Thyroid gland (tissue), 4 donors: ENCODE data around the gene GFI1. TPM values are rescaled to one million over a fixed set of nuclear protein-coding genes. Genes with fewer than 3 reads are reported as not detected.

Experiments used
- DNase-seq, 2 donors: peaks; one replicate each; pipeline ENCODE4 v3.0.0-alpha.2; 2019
- H3K27ac ChIP-seq, 3 donors: fragments of 200-600 bp; sonication (generic); 1 replicate in 2 of 3; 2 replicates in 1 of 3; pipeline ENCODE4 v1.5.1; 2016 to 2019; ENCODE audit warnings: mild to moderate bottlenecking in 1 of 3, moderate library complexity in 1 of 3
- H3K27me3 ChIP-seq: fragments of 200-600 bp; sonication (generic); one replicate; pipeline ENCODE4 v1.5.1; 2019
- H3K36me3 ChIP-seq, 2 donors: fragments of 200-600 bp; sonication (generic); one replicate each; pipeline ENCODE4 v1.5.1; 2016 to 2019
- H3K4me1 ChIP-seq, 2 donors: fragments of 200-600 bp; sonication (generic); one replicate each; pipeline ENCODE4 v1.5.1; 2017 to 2019
- H3K4me3 ChIP-seq, 3 donors: fragments of 200-600 bp; sonication (generic); replicated peaks in 1 of 3; 1 replicate in 2 of 3; 2 replicates in 1 of 3; pipeline ENCODE4 v1.5.1; 2016; ENCODE audit warnings: mild to moderate bottlenecking in 1 of 3
- H3K9me3 ChIP-seq: fragments of 200-600 bp; sonication (generic); one replicate; pipeline ENCODE4 v1.5.1; 2017
- POLR2A ChIP-seq, 2 donors: fragments of 450-650 bp; IDR thresholded peaks; one replicate each; pipeline ENCODE4 v1.6.1; 2017; ENCODE audit warnings: antibody characterized with exemption in 2 of 2, mild to moderate bottlenecking in 2 of 2, moderate library complexity in 1 of 2
- WGBS, 2 donors: methylation state at CpG; one replicate each; pipeline ENCODE4 v1.1.5; 2017; 5-methylcytosine and 5-hydroxymethylcytosine counted together
- intact Hi-C: fragments of 100-400 bp; cut with DNase I; formaldehyde crosslinking; loops from one replicate; pipeline ENCODE4 v1.15.1; 2023
- total RNA-seq, 4 donors: library from RNA; depleted of rRNA; stranded (reverse); fragments of >200 nt; gene quantifications; one replicate each; pipeline ENCODE4 v1.2.3, GENCODE V29; 2016
- TF ChIP-seq, protein P1 (sequence below), 6 experiments: fragments of 200-600 bp in 3 of 6; fragments of 450-650 bp in 3 of 6; sonication (generic) in 3 of 6; IDR thresholded peaks; one replicate each; pipeline ENCODE4 v1.5.1; 2016 to 2019; ENCODE audit warnings: antibody characterized with exemption in 6 of 6, mild to moderate bottlenecking in 2 of 6, inconsistent platforms in 1 of 6, moderate library complexity in 1 of 6

Gene GFI1
- total RNA-seq, 4 donors from 2014 or later: 0.27 to 1.8 (median 0.47) TPM

DNA sequence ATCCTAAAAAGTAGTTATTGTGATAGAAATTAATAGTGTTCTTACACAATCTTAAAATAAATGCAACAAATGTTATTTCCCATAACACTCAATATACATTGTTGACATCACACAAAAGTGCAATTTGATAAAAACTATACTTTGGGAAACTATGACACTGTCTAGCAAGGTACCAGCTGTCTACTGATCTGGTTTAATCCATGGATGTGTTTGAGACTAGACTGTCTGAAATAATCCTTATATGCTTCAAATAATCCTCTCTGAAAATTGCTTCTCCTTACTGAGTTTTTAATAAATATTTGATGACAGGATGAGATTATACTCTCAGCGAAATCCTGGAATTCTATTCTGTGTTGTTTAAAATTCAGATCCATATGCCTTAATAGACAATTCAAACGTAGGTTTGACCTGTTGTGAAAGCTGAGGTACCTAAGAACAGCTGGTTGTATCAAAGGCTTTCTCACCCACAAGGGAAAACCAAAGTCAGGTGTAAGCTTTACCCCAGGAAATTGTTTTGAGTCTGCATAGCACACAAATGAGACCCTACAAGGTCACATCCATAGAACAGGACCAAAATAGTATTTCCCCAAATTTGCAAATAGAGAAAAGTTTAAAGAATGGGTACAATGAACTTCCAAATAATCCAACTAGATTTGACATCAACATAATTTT lies 8.8 kb upstream of the GFI1 start:
- TF ChIP-seq, protein P1, sequence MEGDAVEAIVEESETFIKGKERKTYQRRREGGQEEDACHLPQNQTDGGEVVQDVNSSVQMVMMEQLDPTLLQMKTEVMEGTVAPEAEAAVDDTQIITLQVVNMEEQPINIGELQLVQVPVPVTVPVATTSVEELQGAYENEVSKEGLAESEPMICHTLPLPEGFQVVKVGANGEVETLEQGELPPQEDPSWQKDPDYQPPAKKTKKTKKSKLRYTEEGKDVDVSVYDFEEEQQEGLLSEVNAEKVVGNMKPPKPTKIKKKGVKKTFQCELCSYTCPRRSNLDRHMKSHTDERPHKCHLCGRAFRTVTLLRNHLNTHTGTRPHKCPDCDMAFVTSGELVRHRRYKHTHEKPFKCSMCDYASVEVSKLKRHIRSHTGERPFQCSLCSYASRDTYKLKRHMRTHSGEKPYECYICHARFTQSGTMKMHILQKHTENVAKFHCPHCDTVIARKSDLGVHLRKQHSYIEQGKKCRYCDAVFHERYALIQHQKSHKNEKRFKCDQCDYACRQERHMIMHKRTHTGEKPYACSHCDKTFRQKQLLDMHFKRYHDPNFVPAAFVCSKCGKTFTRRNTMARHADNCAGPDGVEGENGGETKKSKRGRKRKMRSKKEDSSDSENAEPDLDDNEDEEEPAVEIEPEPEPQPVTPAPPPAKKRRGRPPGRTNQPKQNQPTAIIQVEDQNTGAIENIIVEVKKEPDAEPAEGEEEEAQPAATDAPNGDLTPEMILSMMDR (IDR thresholded peaks at IDR 0.05): no peak
- TF ChIP-seq POLR2A (IDR thresholded peaks at IDR 0.05): no peak
- H3K27ac ChIP-seq: no peak overlapping the region
- WGBS, 2 donors: 87 to 91% methylated on average over 2 of the region's 2 CpGs
- H3K4me3 ChIP-seq: no peak overlapping the region
- H3K36me3 ChIP-seq: no peaks in the 10 kb centered on the region
- no peaks in the 10 kb centered on the region for H3K27me3 ChIP-seq
- no peak for DNase-seq
- H3K9me3 ChIP-seq: no peaks in the 10 kb centered on the region
- intact Hi-C loops: no loop called here
- no peaks in the 10 kb centered on the region for H3K4me1 ChIP-seq

DNA sequence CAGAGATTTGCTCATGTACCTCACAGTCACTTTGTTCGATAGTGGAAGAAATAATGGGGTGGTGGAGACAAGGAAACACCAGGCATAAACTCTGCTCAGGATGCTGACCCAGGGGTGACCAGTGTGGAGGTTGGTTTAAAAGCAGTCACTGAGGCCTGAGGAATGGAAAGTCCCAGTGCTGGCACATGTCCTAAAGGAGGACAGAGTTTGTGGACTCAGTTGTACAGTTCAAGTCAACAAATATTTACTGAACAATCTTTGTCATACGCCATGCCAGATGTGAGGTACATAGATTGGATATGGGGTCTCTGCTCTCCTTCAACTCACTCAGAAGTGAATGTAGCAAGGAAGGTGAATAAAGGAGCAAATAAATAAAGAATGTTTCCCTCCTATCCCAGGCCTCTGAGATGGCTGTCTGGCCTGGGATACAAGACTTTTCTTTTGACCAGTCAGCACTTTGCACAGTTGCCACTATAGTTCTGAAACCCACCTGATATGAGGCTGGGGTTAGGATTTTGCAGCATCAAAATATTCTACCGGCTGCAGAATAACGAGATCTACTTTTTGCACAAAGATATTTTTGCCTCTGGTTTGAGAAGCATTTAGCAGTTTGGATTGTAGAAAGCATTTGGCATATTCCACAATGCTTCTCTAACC lies 7.9 kb upstream of the GFI1 start:
- intact Hi-C loops: no loop called here
- DNase-seq: no peak
- no peaks in the 10 kb centered on the region for H3K4me1 ChIP-seq
- no peak for TF ChIP-seq POLR2A (IDR thresholded peaks at IDR 0.05)
- TF ChIP-seq, protein P1 (IDR thresholded peaks at IDR 0.05): no peak
- no peaks in the 10 kb centered on the region for H3K27me3 ChIP-seq
- no peaks in the 10 kb centered on the region for H3K36me3 ChIP-seq
- 92 to 93% methylated on average over 4 of the region's 4 CpGs for WGBS, 2 donors
- H3K9me3 ChIP-seq: no peaks in the 10 kb centered on the region
- H3K4me3 ChIP-seq: no peak overlapping the region
- no peak overlapping the region for H3K27ac ChIP-seq

GRCh38 chr1:92493139-92493538 lies 6.4 kb upstream of the GFI1 start:
- WGBS, 2 donors: 89 to 96% methylated on average over 4 of the region's 4 CpGs
- no peak overlapping the region for H3K27ac ChIP-seq
- TF ChIP-seq POLR2A (IDR thresholded peaks at IDR 0.05): no peak
- TF ChIP-seq, protein P1 (IDR thresholded peaks at IDR 0.05): no peak

DNA sequence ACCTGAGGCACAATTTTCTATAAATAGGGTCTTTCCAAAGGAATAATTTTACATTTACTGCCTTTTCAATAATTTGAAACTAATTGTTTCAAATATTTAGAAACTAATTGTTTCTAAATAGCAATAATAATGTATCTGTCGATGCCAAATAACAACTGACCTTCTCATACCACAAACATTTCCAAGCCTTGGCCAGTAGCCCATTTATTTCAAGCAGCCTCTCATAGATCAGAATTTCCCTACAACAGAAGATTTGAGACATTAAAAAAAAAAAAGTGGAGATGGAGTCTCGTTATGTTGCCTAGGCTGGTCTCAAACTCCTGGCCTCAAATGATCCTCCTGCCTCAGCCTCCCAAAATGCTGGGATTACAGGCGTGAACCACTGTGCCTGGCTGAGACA lies 2.1 kb upstream of the GFI1 start:
- peaks cover 17 to 31% of the 10 kb centered on the region in 2 donors for H3K4me1 ChIP-seq
- no peak for DNase-seq
- H3K36me3 ChIP-seq: no peaks in the 10 kb centered on the region
- H3K9me3 ChIP-seq: no peaks in the 10 kb centered on the region
- H3K4me3 ChIP-seq: no peak overlapping the region
- H3K27ac ChIP-seq: no peak overlapping the region
- intact Hi-C loops: no loop called here
- TF ChIP-seq, protein P1 (IDR thresholded peaks at IDR 0.05): no peak
- TF ChIP-seq POLR2A (IDR thresholded peaks at IDR 0.05): no peak
- WGBS, 2 donors: 78 to 87% methylated on average over 3 of the region's 3 CpGs
- peaks cover 14% of the 10 kb centered on the region for H3K27me3 ChIP-seq

More at GRCh38 chr1:92493139-92493538, 6.4 kb upstream of the GFI1 start:
- no peak overlapping the region for H3K4me3 ChIP-seq
- H3K4me1 ChIP-seq: no peaks in the 10 kb centered on the region
- intact Hi-C loops: no loop called here
- no peaks in the 10 kb centered on the region for H3K27me3 ChIP-seq
- H3K36me3 ChIP-seq: no peaks in the 10 kb centered on the region
- no peaks in the 10 kb centered on the region for H3K9me3 ChIP-seq
- DNase-seq: no peak

- Histone ChIP-seq H3K27ac (no peak overlapping the region), H3K4me3 (no peak overlapping the region), H3K4me1 (peaks cover 21 to 35% of the 10 kb centered on the region in 2 donors), H3K9me3 (no peaks in the 10 kb centered on the region), H3K27me3 (peaks cover 19% of the 10 kb centered on the region), H3K36me3 (no peaks in the 10 kb centered on the region)
- WGBS, 2 donors: 60 to 67% methylated on average over 3 of the region's 3 CpGs
- no peak for DNase-seq
- intact Hi-C loops: no loop called here
- no peak for TF ChIP-seq POLR2A (IDR thresholded peaks at IDR 0.05)
- TF ChIP-seq, protein P1 (IDR thresholded peaks at IDR 0.05): no peak
These were observed 1.7 kb upstream of the GFI1 start for GRCh38 chr1:92488416-92488815.
